IMR-90 (cell line): Measurements from ENCODE around the gene CAMSAP3. TPM values are rescaled to one million over a fixed set of nuclear protein-coding genes. Genes with fewer than 3 reads are reported as not detected.

Experiments used
- ATAC-seq: fragments of 200-7000 bp; cut with Tn5 transposase; 2 replicates; pipeline ENCODE4 v1.9.1; 2020; ENCODE audit warnings: low read depth, mild to moderate bottlenecking, moderate library complexity
- BruUV-seq: library from RNA; stranded (reverse); fragments of 400-500 nt; replicated peaks from 2 replicates; lab custom pipeline; 2021; lab: Mats Ljungman, UMichigan
- CTCF ChIA-PET: fragments of 300-600 bp; formaldehyde crosslinking; extraction: SDS; loops from one replicate; lab custom pipeline; 2021; ENCODE audit warnings: antibody characterized with exemption; lab: Yijun Ruan, JAX
- POLR2A ChIA-PET: fragments of 300-600 bp; sonication (Branson Sonifier 250); formaldehyde crosslinking; loops from one replicate; lab custom pipeline; 2022; ENCODE audit warnings: antibody characterized with exemption; ENCODE audit not compliant: unreplicated experiment; lab: Charles Lee
- DNase-seq: peaks from one replicate; pipeline ENCODE4 v3.0.0; 2013
- H2AFZ ChIP-seq: replicated peaks from 2 replicates; pipeline ENCODE3; 2013; ENCODE audit warnings: low read length, mild to moderate bottlenecking; ENCODE audit not compliant: poor library complexity
- H2AK5ac ChIP-seq: 2 replicates; pipeline ENCODE4 v1.6.1; 2013; ENCODE audit warnings: low read depth, low read length, inconsistent platforms
- H2AK9ac ChIP-seq: replicated peaks from 2 replicates; pipeline ENCODE3; 2013; ENCODE audit warnings: mild to moderate bottlenecking, low read depth, low read length, moderate library complexity; ENCODE audit not compliant: poor library complexity
- H2BK120ac ChIP-seq: 2 replicates; pipeline ENCODE4 v1.6.1; 2013; ENCODE audit warnings: low read depth, low read length, inconsistent platforms
- H2BK15ac ChIP-seq: 3 replicates; pipeline ENCODE4 v1.6.1; 2013; ENCODE audit warnings: low read depth, low read length, inconsistent platforms
- H2BK20ac ChIP-seq: 2 replicates; pipeline ENCODE4 v1.6.1; 2013; ENCODE audit warnings: low read depth, mild to moderate bottlenecking, inconsistent platforms, low read length, moderate library complexity
- H2BK5ac ChIP-seq: 2 replicates; pipeline ENCODE4 v1.6.1; 2013; ENCODE audit warnings: mild to moderate bottlenecking, low read depth, low read length, inconsistent platforms; ENCODE audit not compliant: poor library complexity, severe bottlenecking
- H3K14ac ChIP-seq: replicated peaks from 2 replicates; pipeline ENCODE4 v1.6.1; 2013; ENCODE audit warnings: low read depth, low read length, inconsistent platforms
- H3K18ac ChIP-seq: 2 replicates; pipeline ENCODE4 v1.6.1; 2013; ENCODE audit warnings: low read depth, low read length, control low read depth
- H3K23ac ChIP-seq: 2 replicates; pipeline ENCODE4 v1.6.1; 2013; ENCODE audit warnings: low read depth, low read length, inconsistent platforms
- H3K27ac ChIP-seq: 2 replicates; pipeline ENCODE4 v1.5.1; 2013; ENCODE audit warnings: mild to moderate bottlenecking, control low read depth, low read length; ENCODE audit not compliant: insufficient read depth
- H3K27me3 ChIP-seq: 2 replicates; pipeline ENCODE4 v1.6.1; 2013; ENCODE audit warnings: low read length; ENCODE audit not compliant: control insufficient read depth, insufficient read depth
- H3K36me3 ChIP-seq: 2 replicates; pipeline ENCODE4 v1.6.1; 2013; ENCODE audit warnings: low read length, mixed read lengths; ENCODE audit not compliant: control insufficient read depth, insufficient read depth
- H3K4ac ChIP-seq: 2 replicates; pipeline ENCODE4 v1.6.1; 2013; ENCODE audit warnings: low read depth, low read length, inconsistent platforms
- H3K4me1 ChIP-seq: 2 replicates; pipeline ENCODE4 v1.6.1; 2013; ENCODE audit warnings: low read length, mixed read lengths; ENCODE audit not compliant: control insufficient read depth, insufficient read depth
- H3K4me2 ChIP-seq: 2 replicates; pipeline ENCODE4 v1.6.1; 2013; ENCODE audit warnings: low read depth, mild to moderate bottlenecking, control low read depth, low read length, moderate library complexity
- H3K4me3 ChIP-seq: 2 replicates; pipeline ENCODE4 v1.5.1; 2013; ENCODE audit warnings: low read depth, mild to moderate bottlenecking, control low read depth, low read length, moderate library complexity; ENCODE audit not compliant: insufficient read depth
- H3K56ac ChIP-seq: 2 replicates; pipeline ENCODE4 v1.6.1; 2013; ENCODE audit warnings: low read length, inconsistent platforms; ENCODE audit not compliant: insufficient read depth; ENCODE audit errors: extremely low read depth
- H3K79me1 ChIP-seq, 2 experiments: 2 replicates each; pipeline ENCODE4 v1.6.1; 2013; ENCODE audit warnings: low read length in 2 of 2, inconsistent platforms in 1 of 2, low read depth in 1 of 2
- H3K9ac ChIP-seq: 2 replicates; pipeline ENCODE4 v1.6.1; 2013; ENCODE audit warnings: low read depth, low read length, control low read depth
- H3K9me1 ChIP-seq: 2 replicates; pipeline ENCODE4 v1.6.1; 2013; ENCODE audit warnings: low read length, inconsistent platforms; ENCODE audit not compliant: insufficient read depth
- H3K9me3 ChIP-seq: 2 replicates; pipeline ENCODE4 v1.6.1; 2013; ENCODE audit warnings: low read length; ENCODE audit not compliant: control insufficient read depth, insufficient read depth
- H4K20me1 ChIP-seq: 2 replicates; pipeline ENCODE4 v1.6.1; 2013; ENCODE audit warnings: low read length, inconsistent platforms; ENCODE audit not compliant: insufficient read depth
- H4K5ac ChIP-seq: 2 replicates; pipeline ENCODE4 v1.6.1; 2013; ENCODE audit warnings: mild to moderate bottlenecking, low read depth, low read length, control low read depth
- H4K8ac ChIP-seq, 2 experiments: 2 replicates each; pipeline ENCODE4 v1.6.1; 2013; ENCODE audit warnings: low read depth in 2 of 2, low read length in 2 of 2, control low read depth in 1 of 2, inconsistent platforms in 1 of 2
- H4K91ac ChIP-seq: 2 replicates; pipeline ENCODE4 v1.6.1; 2013; ENCODE audit warnings: low read depth, low read length, inconsistent platforms; ENCODE audit not compliant: insufficient read depth
- CHD1 ChIP-seq: IDR thresholded peaks from 2 replicates; pipeline ENCODE4 v1.6.1; 2012; ENCODE audit warnings: low read depth, low read length, improper control_type of control experiment
- FOS ChIP-seq: fragments of 150-350 bp; IDR thresholded peaks from 2 replicates; pipeline ENCODE4 v1.6.1; 2016; ENCODE audit warnings: low read depth, low read length
- RAD21 ChIP-seq: IDR thresholded peaks from 2 replicates; pipeline ENCODE4 v1.6.1; 2012; ENCODE audit warnings: low read length, improper control_type of control experiment
- WGBS, 2 experiments: methylation state at CpG; one replicate each; pipeline versions ENCODE4 v1.1.5 to v1.1.7; 2013; ENCODE audit warnings: missing lambda C conversion rate in 2 of 2; ENCODE audit not compliant: insufficient read length in 1 of 2; ENCODE audit errors: extremely low coverage in 2 of 2; 5-methylcytosine and 5-hydroxymethylcytosine counted together
- dilution Hi-C: fragments of 300-500 bp; cut with HindIII; formaldehyde crosslinking; loops from one replicate; pipeline ENCODE4 v1.14.3; 2018; ENCODE audit warnings: low sequenced_read_pairs; ENCODE audit not compliant: unreplicated experiment
- in situ Hi-C: fragments of 300-500 bp; cut with MboI; formaldehyde crosslinking; loops from 3 replicates; pipeline ENCODE4 v1.14.3; 2019; ENCODE audit warnings: low sequenced_read_pairs, inconsistent platforms, mixed read lengths
- intact Hi-C: fragments of 100-400 bp; cut with micrococcal nuclease; formaldehyde crosslinking; loops from 2 replicates; pipeline ENCODE4 v1.10.0; 2022
- polyA plus RNA-seq, 3 experiments: library from polyadenylated mRNA; depleted of rRNA; stranded (reverse); fragments of >200 nt; gene quantifications; 2 replicates each; pipeline ENCODE4 v1.2.3, GENCODE V29; 2012; ENCODE audit warnings: low replicate concordance in 1 of 3
- total RNA-seq: library from RNA; depleted of rRNA; stranded (reverse); fragments of >200 nt; gene quantifications from 2 replicates; pipeline ENCODE4 v1.2.3, GENCODE V29; 2012
- TF ChIP-seq, protein P1 (sequence below): fragments of 150-350 bp; IDR thresholded peaks from 2 replicates; pipeline ENCODE4 v1.6.1; 2016; ENCODE audit warnings: low read depth, mild to moderate bottlenecking, low read length, moderate library complexity, borderline replicate concordance

Gene CAMSAP3
- total and polyA plus RNA-seq, 2 of the 4 experiments (the other 2 are of a cell fraction): not detected

- no peak overlapping the region for H3K4me3 ChIP-seq
- no peak overlapping the region for H2AK5ac ChIP-seq
- H3K23ac ChIP-seq: no peak overlapping the region
- TF ChIP-seq CHD1 (no peak), RAD21 (no peak), FOS (no peak)
- TF ChIP-seq, protein P1, sequence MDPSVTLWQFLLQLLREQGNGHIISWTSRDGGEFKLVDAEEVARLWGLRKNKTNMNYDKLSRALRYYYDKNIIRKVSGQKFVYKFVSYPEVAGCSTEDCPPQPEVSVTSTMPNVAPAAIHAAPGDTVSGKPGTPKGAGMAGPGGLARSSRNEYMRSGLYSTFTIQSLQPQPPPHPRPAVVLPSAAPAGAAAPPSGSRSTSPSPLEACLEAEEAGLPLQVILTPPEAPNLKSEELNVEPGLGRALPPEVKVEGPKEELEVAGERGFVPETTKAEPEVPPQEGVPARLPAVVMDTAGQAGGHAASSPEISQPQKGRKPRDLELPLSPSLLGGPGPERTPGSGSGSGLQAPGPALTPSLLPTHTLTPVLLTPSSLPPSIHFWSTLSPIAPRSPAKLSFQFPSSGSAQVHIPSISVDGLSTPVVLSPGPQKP: no peak
- intact Hi-C loops (no loop called here), in situ Hi-C loops (no loop called here), dilution Hi-C loops (no loop called here)
- no peak overlapping the region for H2BK5ac ChIP-seq
- H2BK15ac ChIP-seq: no peak overlapping the region
- no peaks in the 10 kb centered on the region for H3K9me3 ChIP-seq
- no TSS peak for BruUV-seq
- H2AK9ac ChIP-seq: no peak overlapping the region
- H3K79me1 ChIP-seq: no peaks in the 10 kb centered on the region
- H2BK20ac ChIP-seq: no peak overlapping the region
- no peaks in the 10 kb centered on the region for H3K9me1 ChIP-seq
- ATAC-seq (no peak), DNase-seq (no peak)
- H2AFZ ChIP-seq: no peak overlapping the region
- ChIA-PET CTCF (no interaction called here), POLR2A (no interaction called here)
- H3K4me2 ChIP-seq: no peak overlapping the region
- WGBS, 2 experiments: 38% methylated on average over 7 of the region's 11 CpGs; no CpG with 5 or more reads in 1 of the 2 experiments
- H3K9ac ChIP-seq: no peak overlapping the region
- H4K20me1 ChIP-seq: no peaks in the 10 kb centered on the region
- H3K14ac ChIP-seq: no peak overlapping the region
- H3K4me1 ChIP-seq: no peaks in the 10 kb centered on the region
- H4K8ac ChIP-seq: no peak overlapping the region
- H3K56ac ChIP-seq: no peak overlapping the region
- H4K91ac ChIP-seq: no peak overlapping the region
- no peak overlapping the region for H3K18ac ChIP-seq
- no peaks in the 10 kb centered on the region for H3K36me3 ChIP-seq
- H4K5ac ChIP-seq: no peak overlapping the region
- peaks cover 7% of the 10 kb centered on the region for H3K27me3 ChIP-seq
- H2BK120ac ChIP-seq: no peak overlapping the region
- H3K4ac ChIP-seq: no peak overlapping the region
- H3K27ac ChIP-seq: no peak overlapping the region
Observed at GRCh38 chr19:7582446-7582845, 13.2 kb upstream of the CAMSAP3 start.
